ENCODE results near the gene ITGA1.

- TF ChIP-seq POLR2A (IDR thresholded peaks at IDR 0.05) (no peak), CTCF (IDR thresholded peaks at IDR 0.05) (no peak)
These were observed 104.6 kb downstream of the ITGA1 start for GRCh38 chr5:52892242-52892878.
